Stimulated activated CD8-positive, alpha-beta memory T cell treated with anti-CD3 and anti-CD28 coated beads, Interleukin-7, amount 100 ng/mL, for 1 hour (primary cell): Measurements from ENCODE around the gene MAN1A1.

ENCODE experiments used
- DNase-seq, 2 donors: peaks; one replicate each; pipeline ENCODE4 v3.0.0-alpha.2; 2020; ENCODE audit warnings: low read depth in 2 of 2

The MAN1A1 gene

GRCh38 chr6:119346450-119346849, 3.1 kb downstream of the MAN1A1 start:
- DNase-seq = no peak

GRCh38 chr6:119345114-119345513, 4.4 kb downstream of the MAN1A1 start:
- no peak for DNase-seq

DNA sequence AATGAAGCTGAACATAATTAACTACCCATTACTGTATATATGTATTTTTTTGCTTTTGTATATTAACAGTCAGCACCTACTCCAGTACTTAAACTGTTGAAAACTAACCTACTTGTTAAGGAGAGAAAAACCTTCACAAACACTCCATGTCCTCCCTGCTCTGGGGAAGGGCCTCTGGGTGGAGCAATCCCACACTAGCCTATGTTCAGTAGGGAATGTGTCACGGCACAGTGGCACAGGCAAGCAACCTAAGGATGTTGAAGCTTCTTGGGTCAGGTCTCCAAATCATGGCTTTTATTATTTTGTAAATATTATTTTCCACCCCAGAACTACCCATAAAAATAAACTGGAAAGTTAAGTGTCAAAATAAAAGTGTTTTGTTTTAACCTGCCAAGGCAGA, 5.3 kb downstream of the MAN1A1 start:
- no peak for DNase-seq

- DNase-seq = no peak
Observed at GRCh38 chr6:119343573-119344146, 5.9 kb downstream of the MAN1A1 start.

- no peak for DNase-seq
Observed at GRCh38 chr6:119343167-119343566, 6.4 kb downstream of the MAN1A1 start.

DNA sequence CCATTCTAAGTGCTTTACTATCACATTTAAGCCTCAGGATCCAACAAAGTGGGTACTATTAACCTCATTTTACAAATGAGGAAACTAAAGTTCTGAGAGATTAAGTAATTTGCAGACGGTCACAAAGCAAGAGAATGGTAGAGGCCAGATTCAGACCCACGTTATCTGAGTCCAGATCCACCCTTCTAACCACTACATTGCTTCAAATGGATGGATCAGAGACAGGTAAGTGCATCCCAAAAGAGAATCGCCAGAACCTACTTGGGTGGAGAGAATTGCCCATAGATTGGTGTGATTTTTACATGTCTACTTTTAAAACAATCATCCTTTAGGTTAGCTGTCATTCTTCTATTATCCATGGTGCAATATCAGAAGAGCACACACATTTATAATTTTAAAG, 7.1 kb downstream of the MAN1A1 start:
- DNase-seq = no peak

DNA sequence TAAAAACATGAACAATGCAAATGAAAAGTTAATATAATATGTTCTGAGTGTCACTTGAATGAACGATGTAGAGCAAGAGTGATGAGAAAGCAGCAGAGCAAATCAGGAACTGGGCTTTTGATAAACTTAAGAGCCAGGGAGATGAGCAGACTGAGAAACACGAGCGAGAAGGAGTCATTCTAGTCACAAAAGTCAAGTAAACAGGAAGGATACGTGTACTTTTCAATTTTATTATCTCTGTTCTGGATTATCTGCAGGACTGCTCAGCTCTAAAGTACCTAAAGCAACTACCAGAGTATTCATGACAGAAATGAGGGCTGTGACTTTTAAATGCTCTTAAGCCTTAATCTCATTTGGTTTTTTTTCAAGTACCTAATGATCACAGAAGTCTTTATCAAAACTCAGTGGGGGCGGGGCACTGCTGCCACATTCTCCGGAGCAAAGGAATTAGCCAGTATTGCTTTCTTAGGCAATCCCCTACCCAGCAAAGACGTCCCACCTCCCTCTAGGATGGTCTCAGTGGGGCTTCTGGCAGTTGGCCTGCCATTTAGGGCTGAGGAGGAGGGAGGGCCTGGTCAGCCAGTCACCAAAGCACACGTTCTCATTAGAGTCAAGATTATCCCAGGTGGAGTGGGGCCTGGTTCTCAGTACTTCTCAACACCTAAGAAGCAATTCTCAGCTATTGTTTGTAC, 8.6 kb downstream of the MAN1A1 start:
- DNase-seq = no peak

DNA sequence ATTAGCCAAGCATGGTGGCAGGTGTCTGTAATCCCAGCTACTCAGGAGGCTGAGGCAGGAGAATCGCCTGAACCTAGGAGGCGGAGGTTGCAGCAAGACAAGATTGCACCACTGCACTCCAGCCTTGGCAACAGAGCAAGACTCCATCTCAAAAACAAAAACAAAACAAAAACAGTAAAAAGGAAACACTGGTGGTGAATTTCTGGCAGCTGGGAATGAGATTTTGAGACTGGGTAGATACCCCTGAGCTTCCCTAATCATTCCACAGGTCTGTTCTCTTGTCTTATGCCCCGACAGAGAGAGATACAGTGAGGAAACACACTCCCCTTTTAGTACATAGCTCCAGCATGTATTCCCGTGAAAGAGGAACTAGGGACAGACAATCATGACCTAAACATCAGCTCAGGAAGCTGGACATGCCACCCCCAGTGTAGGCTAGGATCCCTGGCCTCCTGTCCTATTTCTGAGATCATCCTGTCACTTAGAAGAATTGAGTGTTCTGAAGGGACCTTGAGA, 9.6 kb downstream of the MAN1A1 start:
- no peak for DNase-seq

DNA sequence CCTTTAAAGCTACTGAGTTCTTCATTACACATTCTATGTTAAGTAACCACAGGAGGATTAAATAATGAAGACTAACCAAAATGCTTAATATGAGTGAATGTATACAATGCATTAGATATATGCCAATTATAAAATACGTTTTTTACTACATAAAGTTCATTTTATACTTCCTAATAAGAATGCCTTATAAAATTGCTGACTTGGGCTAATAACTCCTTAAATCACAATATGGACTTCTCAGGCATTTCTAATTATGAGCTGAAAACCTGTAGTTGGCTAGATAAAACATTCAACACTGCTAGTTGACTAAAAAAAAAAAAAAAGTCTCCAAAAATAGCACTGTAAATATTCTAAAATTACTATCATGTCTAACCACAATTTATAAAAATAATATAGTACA, 11.8 kb downstream of the MAN1A1 start:
- no peak for DNase-seq

- no peak for DNase-seq
Observed at GRCh38 chr6:119337252-119337651, 12.3 kb downstream of the MAN1A1 start.

DNA sequence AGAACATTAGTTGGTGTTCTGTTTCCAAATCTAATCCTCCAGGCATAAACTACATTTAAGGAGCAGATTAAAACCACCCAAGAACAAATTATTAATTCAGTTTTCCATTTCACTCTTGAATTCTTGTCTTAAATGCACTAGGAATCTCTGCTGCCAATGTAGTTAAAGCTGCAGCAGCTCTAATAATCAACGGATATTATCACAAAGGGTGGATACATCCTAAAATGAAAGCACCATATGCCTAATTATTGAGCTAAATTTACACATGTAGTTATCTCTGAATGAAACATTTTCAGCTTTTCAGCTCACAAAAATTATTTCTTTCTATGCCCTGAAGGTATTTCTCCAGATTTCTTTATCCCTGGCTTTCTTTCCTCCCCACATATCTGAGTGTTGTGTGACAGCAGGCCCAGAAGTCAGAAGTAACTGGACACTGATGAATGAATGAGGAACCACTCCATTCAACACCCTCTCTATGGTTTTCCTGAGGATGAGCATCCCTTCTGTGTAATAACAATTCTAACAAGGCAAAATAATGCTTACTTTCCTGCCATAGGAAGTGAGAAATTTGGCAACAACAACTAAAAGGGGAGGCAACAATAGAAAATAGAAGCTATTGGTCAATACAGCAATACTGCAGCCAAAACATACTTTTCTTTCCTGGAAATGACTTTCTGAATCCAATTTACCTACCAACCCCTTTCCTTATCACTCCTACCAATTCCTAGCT, 14.9 kb downstream of the MAN1A1 start:
- no peak for DNase-seq

DNA sequence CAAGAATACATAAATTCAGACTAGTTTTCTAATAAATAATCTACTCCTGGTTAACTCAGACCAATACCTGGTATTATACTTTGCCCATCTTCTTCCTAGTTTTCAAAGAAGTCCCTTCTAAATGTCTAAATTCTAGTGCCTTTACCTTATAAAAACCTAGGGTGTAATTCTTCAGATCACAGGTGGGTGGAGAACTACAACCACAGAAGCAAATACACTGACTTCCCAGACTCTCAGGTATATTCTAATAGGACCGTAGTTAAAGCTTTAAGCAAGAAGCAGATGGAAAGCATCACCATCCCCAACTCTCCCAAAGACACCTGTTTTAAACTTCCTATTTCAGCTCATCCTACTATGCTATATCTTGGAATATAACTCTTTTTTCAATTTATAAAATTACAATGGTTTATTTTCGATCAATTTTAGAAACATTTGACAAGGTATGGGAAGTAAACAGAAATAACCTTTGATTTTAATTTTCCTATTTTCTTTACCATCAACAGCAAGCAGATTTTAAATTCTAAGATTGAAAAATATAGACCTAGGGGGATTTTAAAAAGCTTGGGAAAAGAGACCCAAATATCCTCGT, 15.8 kb downstream of the MAN1A1 start:
- DNase-seq = no peak

- DNase-seq = no peak
Observed at GRCh38 chr6:119333063-119333609, 16.4 kb downstream of the MAN1A1 start.

DNA sequence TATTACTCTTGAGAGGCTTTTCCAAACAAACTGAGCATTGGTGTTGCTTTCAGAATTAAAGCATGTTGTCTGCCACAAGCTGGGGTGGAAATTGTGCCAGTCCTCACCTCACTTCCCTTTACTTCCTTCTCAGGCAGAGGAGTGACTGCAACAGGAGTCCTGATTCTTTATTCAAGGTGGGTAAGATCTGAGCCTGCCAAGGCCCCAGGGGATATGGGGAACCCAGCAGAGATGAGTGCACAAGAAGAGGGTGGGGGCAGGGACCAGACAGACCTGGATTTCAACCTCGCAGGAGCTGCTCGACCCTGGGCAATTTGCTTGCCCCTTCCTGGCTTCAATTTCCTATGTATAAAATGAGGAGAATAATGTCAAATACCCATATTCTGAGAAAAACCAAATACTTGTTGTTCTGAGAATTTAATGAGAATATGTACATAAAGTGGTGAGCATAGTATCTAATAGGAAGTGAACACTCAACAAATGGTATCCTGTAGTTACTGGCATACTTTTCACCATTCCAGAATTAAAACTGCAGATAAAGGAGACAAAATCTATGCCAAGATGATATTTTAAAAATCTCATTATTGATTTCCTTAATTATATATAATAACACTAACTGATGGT, 17.8 kb downstream of the MAN1A1 start:
- no peak for DNase-seq

GRCh38 chr6:119330520-119331113, 18.9 kb downstream of the MAN1A1 start:
- no peak for DNase-seq

DNA sequence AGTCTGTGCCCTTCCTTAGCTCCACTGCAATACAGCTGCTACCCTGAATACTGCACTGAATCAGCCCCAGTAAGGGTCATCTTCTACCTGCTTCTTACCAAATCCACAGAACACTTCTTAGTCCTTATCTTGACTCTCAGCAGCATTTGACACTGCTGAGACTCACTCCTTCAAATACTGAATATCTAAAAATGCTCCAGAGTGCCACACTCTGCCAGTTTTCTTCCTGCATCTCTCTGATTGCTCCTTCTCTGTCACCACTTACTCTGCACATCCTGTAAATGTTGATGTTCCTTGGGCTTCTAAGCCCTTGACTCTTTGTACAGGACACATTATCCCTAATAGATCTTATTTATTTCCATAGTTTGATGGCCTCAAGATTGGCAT, 19.8 kb downstream of the MAN1A1 start:
- DNase-seq = no peak

- DNase-seq = no peak
Observed at GRCh38 chr6:119328892-119329793, 20.4 kb downstream of the MAN1A1 start.

DNA sequence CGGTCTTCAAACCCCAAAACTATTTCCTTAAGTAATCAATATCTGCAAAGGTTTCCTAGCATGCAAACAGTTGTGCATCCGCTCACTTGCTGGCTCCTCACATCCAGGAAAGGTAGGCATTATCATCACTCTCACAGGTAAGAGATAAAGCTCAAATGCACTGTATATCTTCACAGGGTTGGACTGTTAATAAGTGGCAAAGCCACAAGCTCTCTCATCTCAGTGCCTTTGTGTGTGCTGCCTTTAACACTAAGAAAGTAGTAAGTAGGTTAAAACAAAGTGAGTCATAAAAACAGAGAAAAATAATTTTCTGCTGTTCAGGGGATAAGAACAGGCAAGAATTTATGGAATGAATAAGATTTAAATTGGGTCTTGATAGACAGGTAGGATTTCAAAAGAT, 21.3 kb downstream of the MAN1A1 start:
- DNase-seq = no peak

GRCh38 chr6:119327810-119328209, 21.8 kb downstream of the MAN1A1 start:
- no peak for DNase-seq

DNA sequence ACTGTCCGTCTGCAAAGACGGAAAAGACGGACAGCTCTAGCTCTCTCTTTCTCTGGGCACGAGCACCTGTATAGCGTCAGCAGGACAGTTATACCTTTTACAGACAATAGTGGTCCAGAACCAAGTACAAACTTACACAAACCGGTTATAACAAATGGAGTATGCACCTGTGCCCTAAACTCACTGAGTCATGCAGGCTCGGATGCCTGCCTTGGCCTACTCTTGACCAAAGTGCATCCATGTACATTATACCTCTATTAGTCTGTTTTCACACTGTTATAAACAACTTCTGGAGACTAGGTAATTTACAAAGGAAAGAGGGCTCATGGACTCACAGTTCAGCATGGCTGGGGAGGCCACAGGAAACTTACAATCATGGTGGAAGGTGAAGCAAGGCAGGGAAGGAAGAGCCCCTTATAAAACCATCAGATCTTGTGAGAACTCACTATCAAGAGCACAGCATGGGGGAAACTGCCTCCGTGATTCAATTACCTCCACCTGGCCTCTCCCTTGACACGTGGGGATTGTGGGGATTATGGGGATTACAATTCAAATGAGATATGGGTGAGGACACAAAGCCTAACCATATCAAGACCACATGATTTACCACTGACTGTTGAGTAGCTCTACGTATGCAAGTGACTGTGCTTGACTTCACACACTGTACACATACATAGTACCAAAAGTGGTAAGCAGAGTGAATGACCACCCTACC, 23.1 kb downstream of the MAN1A1 start:
- DNase-seq = no peak
